GM18907 (cell line): Measurements from ENCODE around the gene FGFBP3.
"Not testable (repeated sequence)": the region's sequence is repeated elsewhere in the genome, so short reads cannot be mapped to it uniquely, and the experiment has no call there.

Experiments used
- ATAC-seq: cut with Tn5 transposase; IDR thresholded peaks from one replicate; pipeline ENCODE4 v1.9.1; 2021; ENCODE audit warnings: mild to moderate bottlenecking, moderate library complexity; ENCODE audit not compliant: unreplicated experiment

Gene FGFBP3

GRCh38 chr10:91901784-91902677, 7.3 kb downstream of the FGFBP3 start:
- no peak for ATAC-seq

- no peak for ATAC-seq
These were observed 11.9 kb downstream of the FGFBP3 start for GRCh38 chr10:91897421-91897820.

- no peak for ATAC-seq
These were observed 13.0 kb downstream of the FGFBP3 start for GRCh38 chr10:91896212-91896756.

GRCh38 chr10:91894261-91894685, 15.0 kb downstream of the FGFBP3 start:
- not testable (repeated sequence) for ATAC-seq

- no peak for ATAC-seq
These were observed 16.2 kb downstream of the FGFBP3 start for GRCh38 chr10:91893051-91893450.

GRCh38 chr10:91891125-91892001, 17.9 kb downstream of the FGFBP3 start:
- no peak for ATAC-seq

- ATAC-seq: no peak
These were observed 21.8 kb downstream of the FGFBP3 start for GRCh38 chr10:91887272-91888076.

- ATAC-seq: no peak
These were observed 22.4 kb downstream of the FGFBP3 start for GRCh38 chr10:91886954-91887271.

GRCh38 chr10:91885362-91886079, 23.8 kb downstream of the FGFBP3 start:
- ATAC-seq: no peak

- no peak for ATAC-seq
These were observed 24.8 kb downstream of the FGFBP3 start for GRCh38 chr10:91884536-91884935.

GRCh38 chr10:91883549-91884444, 25.5 kb downstream of the FGFBP3 start:
- no peak for ATAC-seq

GRCh38 chr10:91880310-91880709, 29.0 kb downstream of the FGFBP3 start:
- ATAC-seq: no peak

GRCh38 chr10:91879515-91880170, 29.6 kb downstream of the FGFBP3 start:
- no peak for ATAC-seq

GRCh38 chr10:91875779-91876178, 33.5 kb downstream of the FGFBP3 start:
- ATAC-seq: no peak

GRCh38 chr10:91875156-91875555, 34.1 kb downstream of the FGFBP3 start:
- ATAC-seq: no peak

- ATAC-seq: no peak
These were observed 43.7 kb downstream of the FGFBP3 start for GRCh38 chr10:91865562-91866081.

- no peak for ATAC-seq
These were observed 44.5 kb downstream of the FGFBP3 start for GRCh38 chr10:91864744-91865143.

- ATAC-seq: no peak
These were observed 45.2 kb downstream of the FGFBP3 start for GRCh38 chr10:91864099-91864498.
